ENCODE results near the gene RAB34. TPM values are rescaled to one million over a fixed set of nuclear protein-coding genes. Genes with fewer than 3 reads are reported as not detected.
A peak's percentile ranks its signal among the peaks of the same experiment; 100 is the strongest.

The RAB34 gene
- total and polyA plus RNA-seq, 2 donors (not counting 1 experiment from before 2014, with no cell fraction given): 17.1 to 18.0 TPM

DNA sequence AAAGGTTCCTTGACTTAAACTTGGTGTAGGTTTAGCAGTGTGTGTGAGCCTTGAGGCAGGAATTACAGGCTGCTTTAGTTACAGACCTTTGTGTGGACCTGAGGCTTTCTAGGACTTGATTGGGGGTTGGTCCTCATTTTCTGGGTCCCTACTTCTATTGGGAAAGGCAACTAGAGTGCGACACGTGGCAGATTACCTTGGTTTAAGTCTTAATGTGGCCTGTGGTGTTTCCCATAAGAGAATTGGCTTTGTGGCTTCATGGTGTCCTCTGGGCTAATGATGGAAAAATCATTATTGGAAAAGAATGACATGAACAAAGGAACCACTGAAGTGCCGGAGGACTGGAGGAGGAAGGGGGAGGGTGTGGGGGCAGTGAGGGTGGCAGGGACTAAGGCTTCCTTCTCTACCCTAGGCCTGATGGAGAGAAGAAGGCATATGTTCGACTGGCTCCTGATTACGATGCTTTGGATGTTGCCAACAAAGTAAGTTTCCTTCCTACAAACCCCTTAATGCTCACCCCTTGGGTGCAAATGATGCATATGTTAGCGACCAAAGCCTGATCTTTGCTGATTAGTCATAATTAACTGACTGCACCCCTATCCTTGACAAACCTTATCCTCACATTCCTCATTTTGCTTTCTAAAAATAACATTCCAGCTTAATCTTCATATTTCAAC is 5.6 kb upstream of the RAB34 start:
- peaks cover 48 to 71% of the 10 kb centered on the region in 2 donors for H3K4me1 ChIP-seq (ENCODE audit: control insufficient read depth in 2 of 2, insufficient read depth in 2 of 2, low read length in 2 of 2)
- H4K20me1 ChIP-seq (ENCODE audit: control insufficient read depth, insufficient read depth, low read length, poor library complexity, severe bottlenecking): peaks cover 56% of the 10 kb centered on the region
- CTCF ChIA-PET: interaction anchor here (0.7 to 15.9 kb wide), 2 partner anchors 23 to 175 kb away, joined by 3 to 1020 read pairs; partner anchors contain the start of gene TRAF4
- H3K36me3 ChIP-seq (replicated peaks in 1 of 2; ENCODE audit: control extremely low read depth in 1 of 2, control insufficient read depth in 1 of 2, extremely low read depth in 1 of 2, insufficient read depth in 2 of 2, low read length in 1 of 2): peaks cover 0 to 39% of the 10 kb centered on the region in 2 experiments
- H3K4me2 ChIP-seq (replicated peaks; ENCODE audit: low read depth, low read length, poor library complexity, severe bottlenecking): no peak overlapping the region
- Mint-ChIP-seq H3K27ac (peak overlapping the region; percentile 70), H3K27me3 (no peaks in the 10 kb centered on the region), H3K4me3 (peak overlapping the region; percentile 19), H3K4me1 (peaks cover 80% of the 10 kb centered on the region), H3K9me3 (ENCODE audit: insufficient read depth) (no peaks in the 10 kb centered on the region)
- intact Hi-C loops (cut with micrococcal nuclease): no loop called here
- 82% methylated on average over 4 of the region's 6 CpGs for WGBS (ENCODE audit: insufficient coverage)
- ATAC-seq (ENCODE audit: low read depth) (no peak), DNase-seq (no peak)
- H3K27me3 ChIP-seq (replicated peaks in 1 of 4; ENCODE audit: control extremely low read depth in 1 of 4, control insufficient read depth in 3 of 4, insufficient read depth in 4 of 4, low read length in 3 of 4): no peaks in the 10 kb centered on the region
- no peaks in the 10 kb centered on the region for H3K9me3 ChIP-seq (ENCODE audit: control extremely low read depth in 1 of 3, control insufficient read depth in 2 of 3, insufficient read depth in 1 of 3, low read length in 2 of 3)
- H3K9ac ChIP-seq (ENCODE audit: low read length): no peak overlapping the region
- peaks cover 27% of the 10 kb centered on the region for H3K79me2 ChIP-seq (ENCODE audit: control insufficient read depth, insufficient read depth, low read length)
- POLR2A ChIA-PET: interaction anchor here (13.3 kb wide), 1 partner anchor 22 kb away, joined by 511 read pairs; the partner anchor contains the start of gene TRAF4
- no peak overlapping the region for H3K4me3 ChIP-seq (ENCODE audit: control extremely low read depth in 1 of 5, extremely low read depth in 1 of 5, insufficient read depth in 1 of 5, low read depth in 2 of 5, low read length in 4 of 5)
- peak overlapping the region in 1 of 2 donors; percentile 8 for H3K27ac ChIP-seq (ENCODE audit: low read length in 2 of 2)
- TF ChIP-seq CTCF (IDR thresholded peaks at IDR 0.05) (no peak), EZH2 (IDR thresholded peaks at IDR 0.05; ENCODE audit: borderline replicate concordance, insufficient read depth, low read depth, low read length, poor library complexity, severe bottlenecking) (no peak)
- H2AFZ ChIP-seq (ENCODE audit: insufficient read depth, low read depth, low read length, poor library complexity, severe bottlenecking): no peak overlapping the region
